NCI-H748 (cell line): ENCODE results near the gene TUBB2B.

Source experiments
- DNase-seq: peaks from one replicate; lab custom pipeline; 2025; ENCODE audit not compliant: unreplicated experiment; lab: John Stamatoyannopoulos, UW

The TUBB2B gene

GRCh38 chr6:3235486-3235885 lies 8.0 kb upstream of the TUBB2B start:
- no peak for DNase-seq

DNA sequence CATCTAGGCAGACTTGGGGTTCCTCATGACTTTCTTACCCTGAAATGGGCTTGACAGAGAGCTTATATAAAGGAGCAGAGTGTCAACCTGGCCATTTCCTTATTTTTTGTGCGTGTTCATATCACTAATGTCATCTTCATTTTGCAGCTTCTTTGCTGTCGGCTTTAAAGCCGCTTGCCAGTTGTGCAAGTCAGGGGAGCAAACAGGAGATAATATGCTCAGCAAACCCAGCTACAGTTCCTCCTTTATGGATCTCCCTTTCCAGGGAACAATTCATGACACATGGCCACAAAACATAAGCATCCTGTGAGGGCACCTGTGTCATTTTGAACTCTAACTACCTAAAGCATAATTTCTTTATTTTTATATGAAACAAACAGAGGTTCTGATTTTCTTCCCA lies 6.5 kb upstream of the TUBB2B start:
- DNase-seq: no peak

- DNase-seq: no peak
These were observed 5.9 kb upstream of the TUBB2B start for GRCh38 chr6:3233321-3233720.

- peak; percentile 85 for DNase-seq
These were observed 4.8 kb upstream of the TUBB2B start for GRCh38 chr6:3232017-3232945.

GRCh38 chr6:3231247-3232016 lies 4.0 kb upstream of the TUBB2B start:
- DNase-seq: peak; percentile 96

- peak; percentile 98 for DNase-seq
These were observed 3.4 kb upstream of the TUBB2B start for GRCh38 chr6:3230900-3231246.

- DNase-seq: peak; percentile 49
These were observed 2.9 kb upstream of the TUBB2B start for GRCh38 chr6:3230256-3230882.

DNA sequence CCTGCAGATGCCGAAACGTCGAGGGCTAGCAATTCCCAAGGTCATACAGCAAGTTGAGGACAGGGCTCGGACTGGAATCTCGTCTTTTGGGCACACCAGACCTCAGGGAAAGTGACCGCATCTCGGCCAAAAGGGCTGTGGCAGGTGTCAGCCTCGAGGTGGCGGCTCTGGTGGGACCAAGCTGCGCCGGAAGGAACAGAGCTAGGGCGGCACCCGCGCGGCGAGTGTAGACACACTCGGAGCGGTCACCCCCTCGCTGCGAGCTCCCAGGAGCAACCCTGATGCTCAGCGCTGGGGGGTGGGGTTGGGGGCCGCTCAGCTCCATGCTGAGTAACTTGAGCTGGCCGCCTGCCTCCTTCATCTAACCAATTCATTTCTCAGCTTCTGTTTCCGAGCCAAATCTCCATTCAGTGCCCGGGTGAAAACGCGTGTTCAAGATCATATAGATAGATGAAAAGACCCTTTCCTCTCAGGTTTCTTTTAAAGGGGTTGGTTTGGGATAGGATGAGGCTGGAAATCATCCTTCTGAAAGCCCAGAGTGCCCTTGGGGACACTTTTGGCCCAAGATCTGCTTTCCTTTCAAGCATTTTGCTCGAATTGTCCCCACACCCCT lies 2.2 kb upstream of the TUBB2B start:
- peak; percentile 94 for DNase-seq

GRCh38 chr6:3228771-3229565 lies 1.5 kb upstream of the TUBB2B start:
- peak; percentile 95 for DNase-seq

GRCh38 chr6:3228046-3228671 lies 706 bp upstream of the TUBB2B start:
- DNase-seq: peak; percentile 96

DNA sequence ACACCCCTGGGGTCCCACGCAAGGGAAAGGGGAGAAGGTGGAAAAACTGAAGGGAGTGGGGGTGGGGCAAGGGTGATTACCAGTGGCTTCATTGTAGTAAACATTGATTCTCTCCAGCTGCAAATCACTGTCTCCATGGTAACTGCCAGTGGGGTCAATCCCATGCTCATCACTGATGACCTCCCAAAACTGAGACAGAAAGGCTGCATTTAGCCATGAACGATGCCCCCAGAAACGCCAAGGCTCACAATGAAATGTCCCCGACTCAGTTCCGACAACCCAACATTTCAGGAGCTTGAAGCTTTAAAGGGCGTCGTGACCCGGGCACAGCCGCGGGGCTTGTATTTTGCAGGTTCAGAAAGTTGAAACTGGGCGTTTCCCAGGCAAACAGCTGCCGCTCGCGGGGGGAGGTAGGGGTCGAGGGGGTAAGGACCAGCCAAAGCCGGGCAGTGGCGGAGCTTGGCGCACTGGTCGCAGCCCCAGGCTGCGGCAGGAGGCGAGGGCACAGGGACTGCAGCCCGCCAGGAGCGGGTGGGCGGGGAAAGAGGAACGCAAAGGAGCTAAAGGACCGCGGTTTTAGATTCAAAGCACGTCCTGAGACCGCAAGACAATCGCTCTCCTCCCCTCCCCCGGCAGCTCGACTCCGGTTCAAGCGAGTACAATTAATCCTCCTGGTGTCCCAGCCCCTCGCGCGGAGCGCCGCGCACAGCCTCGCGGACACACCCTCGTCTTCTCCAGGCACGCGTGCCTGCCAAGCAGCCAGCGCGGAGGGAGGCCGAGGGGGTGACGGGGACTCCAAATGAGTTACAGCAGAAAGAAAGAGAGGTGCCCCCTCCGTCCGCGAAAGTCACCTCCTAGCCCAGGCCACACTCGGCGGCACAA lies 731 bp downstream of the TUBB2B start:
- peak; percentile 89 for DNase-seq

DNA sequence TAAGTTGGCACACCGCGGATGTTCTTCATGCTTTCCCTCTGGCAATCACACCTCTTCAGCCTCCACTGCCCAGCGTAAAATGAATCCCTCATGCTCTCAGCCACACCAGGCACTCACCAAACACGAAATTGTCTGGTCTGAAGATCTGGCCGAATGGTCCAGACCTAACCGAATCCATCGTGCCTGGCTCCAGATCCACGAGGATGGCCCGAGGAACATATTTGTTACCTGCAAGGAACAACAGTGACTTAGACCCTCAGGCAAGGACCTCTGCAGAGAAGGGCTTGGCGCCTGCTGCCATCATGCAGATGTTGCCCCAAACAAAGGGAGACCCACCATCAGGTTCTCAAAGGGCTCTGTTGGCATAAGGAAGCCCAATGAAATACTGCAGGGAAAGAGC lies 1.4 kb downstream of the TUBB2B start:
- no peak for DNase-seq

DNA sequence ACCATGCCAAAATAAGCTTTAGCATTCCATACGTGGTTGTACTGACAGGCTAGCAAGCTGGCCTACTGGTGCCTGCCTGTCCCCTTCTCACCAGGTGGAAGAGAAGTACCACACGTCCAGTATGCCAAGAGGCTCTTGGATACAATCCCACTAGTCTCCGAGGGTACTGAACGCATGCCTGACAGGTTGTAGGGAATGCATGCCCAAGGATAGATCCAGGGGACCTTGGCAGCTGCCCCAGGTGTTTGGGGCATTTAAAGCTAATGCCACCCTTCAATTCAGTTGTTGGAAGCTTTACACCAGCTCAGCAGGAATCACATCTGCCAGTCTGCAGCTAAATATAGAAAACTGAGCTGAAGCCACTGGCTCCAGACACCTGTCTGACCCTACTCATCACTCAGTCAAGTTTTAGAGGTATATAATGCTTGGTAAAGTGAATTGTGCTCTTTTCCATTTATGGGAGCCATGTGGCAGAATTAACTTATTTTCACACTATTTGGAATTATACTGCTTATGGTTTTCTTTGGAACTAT lies 4.9 kb downstream of the TUBB2B start:
- peak; percentile 33 for DNase-seq

- DNase-seq: no peak
These were observed 5.9 kb downstream of the TUBB2B start for GRCh38 chr6:3221578-3221977.

GRCh38 chr6:3220366-3220765 lies 7.1 kb downstream of the TUBB2B start:
- no peak for DNase-seq

- DNase-seq: no peak
These were observed 9.2 kb downstream of the TUBB2B start for GRCh38 chr6:3218266-3218665.

DNA sequence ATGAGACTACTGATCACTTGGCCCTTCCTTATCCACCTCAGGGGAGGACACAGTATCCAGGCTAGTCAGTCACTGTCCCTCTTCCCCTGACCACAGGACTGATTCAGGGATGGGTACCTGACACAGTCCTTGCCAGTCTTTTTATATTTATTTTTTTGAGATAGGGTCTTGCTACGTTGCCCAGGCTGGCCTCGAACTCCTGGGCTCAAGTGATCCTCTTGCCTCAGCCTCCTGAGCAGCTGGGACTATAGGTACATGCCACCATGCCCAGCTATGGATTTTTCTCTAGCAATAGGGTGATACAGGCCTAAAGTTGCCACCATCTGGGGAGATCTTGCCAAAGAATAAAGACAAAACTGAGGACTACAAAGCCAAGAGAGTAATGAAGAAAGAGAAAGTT lies 10.2 kb downstream of the TUBB2B start:
- no peak for DNase-seq

DNA sequence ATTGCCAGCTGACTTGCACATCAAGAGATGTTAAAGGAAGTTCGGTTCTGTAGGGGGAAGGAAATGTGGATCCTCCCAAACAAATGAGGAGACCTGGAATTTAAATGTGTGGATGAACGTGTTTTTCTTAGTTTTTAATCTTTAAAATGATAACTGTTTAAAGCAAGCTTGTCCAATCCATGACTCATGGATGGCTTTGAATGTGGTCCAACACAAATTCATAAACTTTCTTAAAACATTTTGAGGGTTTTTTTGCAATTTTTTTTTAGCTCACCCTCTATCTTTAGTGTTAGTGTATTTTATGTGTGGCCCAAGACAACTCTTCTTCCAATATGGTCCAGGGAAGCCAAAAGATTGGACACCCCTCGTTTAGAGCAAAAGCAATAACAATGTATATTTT lies 12.6 kb downstream of the TUBB2B start:
- no peak for DNase-seq

- DNase-seq: no peak
These were observed 14.1 kb downstream of the TUBB2B start for GRCh38 chr6:3213334-3213695.
